Sigmoid colon (tissue), 7 donors: Measurements from ENCODE around the gene SETD7. TPM values are rescaled to one million over a fixed set of nuclear protein-coding genes. Genes with fewer than 3 reads are reported as not detected.
"Not testable (repeated sequence)": the region's sequence is repeated elsewhere in the genome, so short reads cannot be mapped to it uniquely, and the experiment has no call there.

Experiments
- DNase-seq: peaks from one replicate; pipeline ENCODE4 v3.0.0-alpha.2; 2019
- H3K27ac ChIP-seq, 4 donors: fragments of 200-600 bp; sonication (generic); one replicate each; pipeline ENCODE4 v1.5.1; 2016 to 2019; ENCODE audit warnings: mild to moderate bottlenecking in 1 of 4
- H3K27me3 ChIP-seq, 3 donors: fragments of 200-600 bp; sonication (generic); one replicate each; pipeline ENCODE4 v1.5.1; 2019; ENCODE audit warnings: mild to moderate bottlenecking in 1 of 3
- H3K36me3 ChIP-seq, 4 donors: fragments of 200-600 bp; sonication (generic); one replicate each; pipeline ENCODE4 v1.5.1; 2016 to 2019
- H3K4me1 ChIP-seq, 4 donors: fragments of 200-600 bp; sonication (generic); one replicate each; pipeline ENCODE4 v1.5.1; 2017 to 2019
- H3K4me3 ChIP-seq, 4 donors: fragments of 200-600 bp; sonication (generic); one replicate each; pipeline ENCODE4 v1.5.1; 2017 to 2019; ENCODE audit warnings: mild to moderate bottlenecking in 2 of 4, moderate library complexity in 1 of 4
- H3K9me3 ChIP-seq, 4 donors: fragments of 200-600 bp in 3 of 4; sonication (generic) in 3 of 4; one replicate each; pipeline versions ENCODE4 v1.5.1 to v1.6.1; 2013 to 2019
- EP300 ChIP-seq, 4 donors: sonication (generic); formaldehyde crosslinking; IDR thresholded peaks; one replicate each; pipeline ENCODE4 v1.6.1; 2017; ENCODE audit warnings: antibody characterized with exemption in 4 of 4
- POLR2A ChIP-seq, 2 donors: fragments of 450-650 bp; IDR thresholded peaks; one replicate each; pipeline ENCODE4 v1.6.1; 2016; ENCODE audit warnings: antibody characterized with exemption in 2 of 2, mild to moderate bottlenecking in 2 of 2, moderate library complexity in 2 of 2
- POLR2AphosphoS5 ChIP-seq, 4 donors: sonication (generic); formaldehyde crosslinking; IDR thresholded peaks; one replicate each; pipeline ENCODE4 v1.6.1; 2017; ENCODE audit warnings: antibody characterized with exemption in 4 of 4
- WGBS, 2 donors: extraction: QIAGEN DNeasy Blood & Tissue Kit; methylation state at CpG; one replicate each; pipeline ENCODE4 v1.1.7; 2013; 5-methylcytosine and 5-hydroxymethylcytosine counted together
- intact Hi-C: fragments of 100-400 bp; cut with DNase I; formaldehyde crosslinking; loops from one replicate; pipeline ENCODE4 v1.15.1; 2023
- polyA plus RNA-seq, 3 donors: library from polyadenylated mRNA; stranded (reverse); fragments of 200-250 nt; gene quantifications; one replicate each; pipeline ENCODE4 v1.2.3, GENCODE V29; 2013
- total RNA-seq, 4 donors: library from RNA; depleted of rRNA; stranded (reverse); fragments of >200 nt; gene quantifications; one replicate each; pipeline ENCODE4 v1.1.0, GENCODE V29; 2016
- TF ChIP-seq, protein P1 (sequence below), 4 experiments: fragments of 450-650 bp in 3 of 4; fragments of 200-600 bp in 1 of 4; IDR thresholded peaks; one replicate each; pipeline ENCODE4 v1.5.1; 2016 to 2019; ENCODE audit warnings: antibody characterized with exemption in 4 of 4, mild to moderate bottlenecking in 3 of 4, moderate library complexity in 2 of 4
- donor health status: healthy with polysubstance abuse.
- donor health status: Bipolar disorder and iron deficiency.
- donor health status: healthy.

Gene SETD7
- total and polyA plus RNA-seq, 7 donors: 7.9 to 102 (median 79.2) TPM

DNA sequence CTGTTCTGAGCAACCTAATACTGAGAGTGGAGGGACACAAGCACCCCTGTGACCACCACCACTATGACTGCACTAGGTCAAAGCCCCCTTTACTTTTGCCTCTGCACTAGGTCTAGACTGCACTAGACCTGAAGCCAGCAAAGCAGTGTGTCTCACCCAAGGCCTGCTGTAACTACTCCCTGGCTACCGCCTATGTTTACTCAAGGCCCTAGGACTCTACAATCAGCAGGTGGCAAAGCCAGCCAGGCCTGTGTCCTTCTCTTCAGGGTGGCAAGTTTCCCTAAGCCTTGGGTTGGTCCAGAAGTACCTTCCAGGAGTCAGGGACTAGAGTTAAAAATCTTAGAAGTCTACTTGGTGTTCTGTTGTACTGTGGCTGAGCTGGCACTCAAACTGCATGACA, 86.2 kb downstream of the SETD7 start:
- Histone ChIP-seq H3K36me3 (peaks cover 0 to 22% (median 7%) of the 10 kb centered on the region in 4 donors), H3K9me3 (no peaks in the 10 kb centered on the region), H3K27me3 (no peaks in the 10 kb centered on the region), H3K4me3 (no peak overlapping the region), H3K27ac (no peak overlapping the region), H3K4me1 (peaks cover 0 to 9% (median 0%) of the 10 kb centered on the region in 4 donors)
- no peak for DNase-seq
- TF ChIP-seq POLR2AphosphoS5 (IDR thresholded peaks at IDR 0.05) (no peak), POLR2A (IDR thresholded peaks at IDR 0.05) (no peak), EP300 (IDR thresholded peaks at IDR 0.05) (no peak)
- TF ChIP-seq, protein P1, sequence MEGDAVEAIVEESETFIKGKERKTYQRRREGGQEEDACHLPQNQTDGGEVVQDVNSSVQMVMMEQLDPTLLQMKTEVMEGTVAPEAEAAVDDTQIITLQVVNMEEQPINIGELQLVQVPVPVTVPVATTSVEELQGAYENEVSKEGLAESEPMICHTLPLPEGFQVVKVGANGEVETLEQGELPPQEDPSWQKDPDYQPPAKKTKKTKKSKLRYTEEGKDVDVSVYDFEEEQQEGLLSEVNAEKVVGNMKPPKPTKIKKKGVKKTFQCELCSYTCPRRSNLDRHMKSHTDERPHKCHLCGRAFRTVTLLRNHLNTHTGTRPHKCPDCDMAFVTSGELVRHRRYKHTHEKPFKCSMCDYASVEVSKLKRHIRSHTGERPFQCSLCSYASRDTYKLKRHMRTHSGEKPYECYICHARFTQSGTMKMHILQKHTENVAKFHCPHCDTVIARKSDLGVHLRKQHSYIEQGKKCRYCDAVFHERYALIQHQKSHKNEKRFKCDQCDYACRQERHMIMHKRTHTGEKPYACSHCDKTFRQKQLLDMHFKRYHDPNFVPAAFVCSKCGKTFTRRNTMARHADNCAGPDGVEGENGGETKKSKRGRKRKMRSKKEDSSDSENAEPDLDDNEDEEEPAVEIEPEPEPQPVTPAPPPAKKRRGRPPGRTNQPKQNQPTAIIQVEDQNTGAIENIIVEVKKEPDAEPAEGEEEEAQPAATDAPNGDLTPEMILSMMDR (IDR thresholded peaks at IDR 0.05): no peak
- intact Hi-C loops: no loop called here
- WGBS, 2 donors: 83 to 92% methylated on average over 1 of the region's 1 CpG

- intact Hi-C loops: no loop called here
- no peak for TF ChIP-seq POLR2A (IDR thresholded peaks at IDR 0.05)
- TF ChIP-seq EP300 (IDR thresholded peaks at IDR 0.05): no peak
- no peak for TF ChIP-seq POLR2AphosphoS5 (IDR thresholded peaks at IDR 0.05)
- TF ChIP-seq, protein P1 (IDR thresholded peaks at IDR 0.05): no peak
- peaks cover 0 to 16% (median 7%) of the 10 kb centered on the region in 4 donors for H3K36me3 ChIP-seq
- no peaks in the 10 kb centered on the region for H3K27me3 ChIP-seq
- no peak for DNase-seq
- 93 to 94% methylated on average over 2 of the region's 2 CpGs for WGBS, 2 donors
- no peak overlapping the region for H3K27ac ChIP-seq
- H3K4me1 ChIP-seq: peaks cover 0 to 9% (median 0%) of the 10 kb centered on the region in 4 donors
- no peaks in the 10 kb centered on the region for H3K9me3 ChIP-seq
- no peak overlapping the region for H3K4me3 ChIP-seq
Observed at GRCh38 chr4:139469216-139469615, 86.8 kb downstream of the SETD7 start.

- peaks cover 0 to 12% (median 5%) of the 10 kb centered on the region in 4 donors for H3K36me3 ChIP-seq
- H3K4me1 ChIP-seq: peaks cover 0 to 11% (median 0%) of the 10 kb centered on the region in 4 donors
- H3K27me3 ChIP-seq, H3K4me3 ChIP-seq, H3K9me3 ChIP-seq, DNase-seq, H3K27ac ChIP-seq, intact Hi-C loops: not testable (repeated sequence)
Observed at GRCh38 chr4:139468756-139469155, 87.3 kb downstream of the SETD7 start.

- intact Hi-C loops: no loop called here
- Histone ChIP-seq H3K4me3 (no peak overlapping the region), H3K36me3 (no peaks in the 10 kb centered on the region), H3K27ac (no peak overlapping the region), H3K4me1 (peaks cover 0 to 15% (median 0%) of the 10 kb centered on the region in 4 donors), H3K27me3 (no peaks in the 10 kb centered on the region), H3K9me3 (no peaks in the 10 kb centered on the region)
- TF ChIP-seq POLR2A (IDR thresholded peaks at IDR 0.05) (no peak), EP300 (IDR thresholded peaks at IDR 0.05) (no peak), POLR2AphosphoS5 (IDR thresholded peaks at IDR 0.05) (no peak)
- TF ChIP-seq, protein P1 (IDR thresholded peaks at IDR 0.05): no peak
- 71% methylated on average over 4 of the region's 4 CpGs for WGBS, 2 donors
- DNase-seq: no peak
Observed at GRCh38 chr4:139465922-139466321, 90.1 kb downstream of the SETD7 start.

GRCh38 chr4:139464512-139464911, 91.5 kb downstream of the SETD7 start:
- intact Hi-C loops, H3K9me3 ChIP-seq, H3K36me3 ChIP-seq, H3K27ac ChIP-seq, H3K4me3 ChIP-seq, H3K27me3 ChIP-seq, DNase-seq: not testable (repeated sequence)
- peaks cover 0 to 12% (median 0%) of the 10 kb centered on the region in 4 donors for H3K4me1 ChIP-seq
- WGBS, 2 donors: 92 to 94% methylated on average over 5 of the region's 5 CpGs

DNA sequence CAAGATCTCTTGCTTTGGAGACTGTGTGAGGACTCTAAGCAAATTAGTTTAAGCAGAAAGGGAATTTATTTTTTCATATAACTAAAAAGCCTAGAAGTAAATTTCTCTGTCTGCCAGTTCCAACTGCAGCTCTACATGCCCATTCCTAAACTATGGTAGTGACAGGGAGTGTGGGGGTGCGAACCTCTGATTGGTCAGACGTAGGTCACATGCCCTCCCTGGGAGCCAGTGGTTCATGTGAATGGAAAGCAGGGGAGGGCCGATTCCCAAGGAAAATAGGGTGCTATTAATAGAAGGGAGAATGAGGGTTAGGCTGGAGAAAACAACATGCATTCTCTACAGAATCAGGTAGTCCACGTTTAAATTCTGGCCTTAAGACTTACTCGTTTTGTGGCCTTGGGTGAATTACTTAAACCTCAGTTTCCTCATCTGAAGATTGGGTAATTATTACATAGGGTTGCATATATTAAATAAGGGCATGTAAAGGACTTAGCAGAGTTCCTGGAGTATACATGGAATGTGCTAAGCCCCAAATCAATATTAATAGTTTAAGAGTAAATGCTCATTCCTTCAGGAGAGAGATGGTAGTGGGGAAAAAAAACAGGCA, 94.9 kb downstream of the SETD7 start:
- Histone ChIP-seq H3K27me3 (no peaks in the 10 kb centered on the region), H3K36me3 (no peaks in the 10 kb centered on the region), H3K4me3 (no peak overlapping the region), H3K4me1 (peaks cover 0 to 24% (median 14%) of the 10 kb centered on the region in 4 donors), H3K27ac (no peak overlapping the region), H3K9me3 (no peaks in the 10 kb centered on the region)
- 82 to 91% methylated on average over 5 of the region's 5 CpGs for WGBS, 2 donors
- no peak for DNase-seq
- TF ChIP-seq POLR2A (IDR thresholded peaks at IDR 0.05) (no peak), POLR2AphosphoS5 (IDR thresholded peaks at IDR 0.05) (no peak), EP300 (IDR thresholded peaks at IDR 0.05) (no peak)
- TF ChIP-seq, protein P1 (IDR thresholded peaks at IDR 0.05): no peak
- intact Hi-C loops: no loop called here
